IPS-15b (cell line): ENCODE results near the gene LCE2C.
"Not testable (repeated sequence)": the region's sequence is repeated elsewhere in the genome, so short reads cannot be mapped to it uniquely, and the experiment has no call there.

Source experiments
- H3K27me3 ChIP-seq: one replicate; pipeline ENCODE4 v1.6.1; 2013; ENCODE audit warnings: low read length; ENCODE audit not compliant: control insufficient read depth, insufficient read depth
- H3K36me3 ChIP-seq: one replicate; pipeline ENCODE4 v1.6.1; 2013; ENCODE audit warnings: low read length; ENCODE audit not compliant: control insufficient read depth, insufficient read depth
- H3K4me1 ChIP-seq: one replicate; pipeline ENCODE4 v1.6.1; 2013; ENCODE audit warnings: mild to moderate bottlenecking, low read length; ENCODE audit not compliant: control insufficient read depth, insufficient read depth
- H3K4me3 ChIP-seq: one replicate; pipeline ENCODE4 v1.5.1; 2013; ENCODE audit warnings: low read depth, low read length
- H3K9ac ChIP-seq: one replicate; pipeline ENCODE4 v1.6.1; 2013; ENCODE audit warnings: low read depth, mild to moderate bottlenecking, low read length
- H3K9me3 ChIP-seq: one replicate; pipeline ENCODE4 v1.6.1; 2013; ENCODE audit warnings: mild to moderate bottlenecking, low read length; ENCODE audit not compliant: control insufficient read depth, insufficient read depth

Gene LCE2C

GRCh38 chr1:152674983-152675382, at the start of gene LCE2C:
Gene LCE2C, plus strand, starts transcription at chr1:152675279. Its CDS starts 737 bp downstream, at chr1:152676016.
- H3K27me3 ChIP-seq, H3K4me3 ChIP-seq, H3K36me3 ChIP-seq, H3K4me1 ChIP-seq, H3K9ac ChIP-seq: not testable (repeated sequence)
- peaks cover 16% of the 10 kb centered on the region for H3K9me3 ChIP-seq

- H3K9me3 ChIP-seq: peaks cover 17% of the 10 kb centered on the region
- no peak overlapping the region for H3K9ac ChIP-seq
These were observed 48.3 kb upstream of the LCE2C start for GRCh38 chr1:152626744-152627143.

GRCh38 chr1:152630596-152630995, 44.5 kb upstream of the LCE2C start:
- Histone ChIP-seq H3K36me3 (no peaks in the 10 kb centered on the region), H3K4me1 (no peaks in the 10 kb centered on the region), H3K9ac (no peak overlapping the region), H3K27me3 (no peaks in the 10 kb centered on the region), H3K9me3 (peaks cover 9% of the 10 kb centered on the region), H3K4me3 (no peak overlapping the region)

More at GRCh38 chr1:152626744-152627143, 48.3 kb upstream of the LCE2C start:
- Histone ChIP-seq H3K36me3 (no peaks in the 10 kb centered on the region), H3K27me3 (no peaks in the 10 kb centered on the region), H3K4me1 (no peaks in the 10 kb centered on the region), H3K4me3 (no peak overlapping the region)

GRCh38 chr1:152640351-152640750, 34.7 kb upstream of the LCE2C start:
- H3K36me3 ChIP-seq: no peaks in the 10 kb centered on the region
- H3K9me3 ChIP-seq: peaks cover 4% of the 10 kb centered on the region
- H3K4me1 ChIP-seq: no peaks in the 10 kb centered on the region
- H3K27me3 ChIP-seq: no peaks in the 10 kb centered on the region
- no peak overlapping the region for H3K9ac ChIP-seq
- H3K4me3 ChIP-seq: no peak overlapping the region

- Histone ChIP-seq H3K4me3 (no peak overlapping the region), H3K4me1 (no peaks in the 10 kb centered on the region), H3K9me3 (peaks cover 4% of the 10 kb centered on the region), H3K36me3 (no peaks in the 10 kb centered on the region), H3K9ac (no peak overlapping the region), H3K27me3 (no peaks in the 10 kb centered on the region)
These were observed 31.1 kb upstream of the LCE2C start for GRCh38 chr1:152643945-152644344.

- H3K9ac ChIP-seq: no peak overlapping the region
These were observed 29.9 kb upstream of the LCE2C start for GRCh38 chr1:152645146-152645545.

GRCh38 chr1:152646656-152647055, 28.4 kb upstream of the LCE2C start:
- H3K9me3 ChIP-seq: peaks cover 4% of the 10 kb centered on the region
- H3K27me3 ChIP-seq: no peaks in the 10 kb centered on the region
- no peak overlapping the region for H3K4me3 ChIP-seq
- H3K36me3 ChIP-seq: no peaks in the 10 kb centered on the region
- H3K9ac ChIP-seq: no peak overlapping the region
- no peaks in the 10 kb centered on the region for H3K4me1 ChIP-seq

More at GRCh38 chr1:152645146-152645545, 29.9 kb upstream of the LCE2C start:
- Histone ChIP-seq H3K4me1 (no peaks in the 10 kb centered on the region), H3K36me3 (no peaks in the 10 kb centered on the region), H3K9me3 (peaks cover 4% of the 10 kb centered on the region), H3K4me3 (no peak overlapping the region), H3K27me3 (no peaks in the 10 kb centered on the region)

- Histone ChIP-seq H3K9me3 (peaks cover 5% of the 10 kb centered on the region), H3K27me3 (no peaks in the 10 kb centered on the region), H3K9ac (no peak overlapping the region), H3K36me3 (no peaks in the 10 kb centered on the region), H3K4me3 (no peak overlapping the region), H3K4me1 (no peaks in the 10 kb centered on the region)
These were observed 21.0 kb upstream of the LCE2C start for GRCh38 chr1:152654110-152654509.

- Histone ChIP-seq H3K4me3 (no peak overlapping the region), H3K27me3 (no peaks in the 10 kb centered on the region), H3K9me3 (peaks cover 12% of the 10 kb centered on the region), H3K9ac (no peak overlapping the region), H3K4me1 (no peaks in the 10 kb centered on the region), H3K36me3 (no peaks in the 10 kb centered on the region)
These were observed 18.6 kb upstream of the LCE2C start for GRCh38 chr1:152656459-152656858.

- Histone ChIP-seq H3K27me3 (no peaks in the 10 kb centered on the region), H3K9me3 (peaks cover 12% of the 10 kb centered on the region), H3K36me3 (no peaks in the 10 kb centered on the region), H3K9ac (no peak overlapping the region), H3K4me1 (no peaks in the 10 kb centered on the region), H3K4me3 (no peak overlapping the region)
These were observed 17.4 kb upstream of the LCE2C start for GRCh38 chr1:152657677-152658076.

- Histone ChIP-seq H3K36me3 (no peaks in the 10 kb centered on the region), H3K27me3 (no peaks in the 10 kb centered on the region), H3K4me3 (no peak overlapping the region), H3K9ac (no peak overlapping the region), H3K4me1 (no peaks in the 10 kb centered on the region), H3K9me3 (peaks cover 12% of the 10 kb centered on the region)
These were observed 16.4 kb upstream of the LCE2C start for GRCh38 chr1:152658649-152659048.

- H3K36me3 ChIP-seq: no peaks in the 10 kb centered on the region
- no peak within 1 kb of the TSS for H3K9ac ChIP-seq
- H3K27me3 ChIP-seq: no peaks in the 10 kb centered on the region
- H3K4me1 ChIP-seq: no peaks in the 10 kb centered on the region
- H3K4me3 ChIP-seq: no peak within 1 kb of the TSS
- peaks cover 14% of the 10 kb centered on the region for H3K9me3 ChIP-seq
These were observed 12.0 kb upstream of the LCE2C start, which contains the start of gene LCE2D for GRCh38 chr1:152663098-152663497. Gene LCE2D, plus strand, starts transcription at chr1:152663380. Its CDS starts 726 bp downstream, at chr1:152664106.
